ENCODE results near the gene FAF1.
"Not testable (repeated sequence)": the region's sequence is repeated elsewhere in the genome, so short reads cannot be mapped to it uniquely, and the experiment has no call there.

The FAF1 gene

DNA sequence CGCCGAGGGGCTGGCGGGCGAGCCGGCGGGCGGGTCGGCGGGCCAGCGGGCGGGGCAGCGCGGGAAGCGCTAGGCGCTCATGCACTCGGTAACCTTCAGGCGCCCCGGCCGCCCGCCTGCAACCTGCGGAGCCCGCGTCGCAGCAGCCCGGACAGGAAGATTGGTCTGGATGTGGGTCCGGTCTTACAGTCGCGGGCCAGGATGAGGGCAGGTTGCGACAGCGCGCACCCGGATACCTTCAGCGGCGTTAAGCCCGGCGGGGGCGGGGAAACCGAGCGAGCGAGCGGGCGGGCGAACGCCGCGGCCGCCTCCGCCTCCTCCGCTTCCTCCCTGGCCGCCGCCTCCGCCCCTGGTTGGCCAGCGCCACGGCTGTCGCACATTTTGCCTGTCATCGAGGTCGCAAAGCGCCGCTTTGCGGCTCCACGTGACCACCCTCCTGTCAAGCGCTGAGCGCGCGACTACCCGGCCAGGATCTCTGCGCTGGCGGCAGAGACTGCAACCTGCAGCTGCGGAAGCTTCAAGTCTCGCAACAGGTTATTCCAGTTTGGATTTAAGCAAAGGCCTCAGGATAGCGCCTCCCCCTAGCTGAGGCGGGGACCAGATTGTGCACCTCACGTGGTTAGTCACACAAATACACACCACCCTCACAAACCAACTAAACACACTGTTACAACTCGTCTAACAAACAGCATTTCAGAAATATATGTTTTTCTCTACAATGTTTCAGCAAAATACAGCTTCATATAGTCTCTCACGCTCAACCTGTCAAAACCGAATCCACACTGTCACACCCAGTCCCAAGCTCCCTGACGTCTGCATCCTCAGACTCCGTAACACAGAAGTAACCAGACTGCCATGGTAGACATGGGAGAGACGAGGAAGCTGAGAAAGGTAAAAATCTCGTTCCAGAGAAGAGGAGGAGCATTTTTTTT, at the start of gene FAF1:
Gene FAF1 (minus strand): TSS at position 355 of the 932 bp plus-strand sequence. CDS start 456 bp downstream, outside the sequence.
- peak; percentile 87 to 95 for DNase-seq (ENCODE audit: low read depth in 2 of 2, low spot score in 1 of 2)

DNA sequence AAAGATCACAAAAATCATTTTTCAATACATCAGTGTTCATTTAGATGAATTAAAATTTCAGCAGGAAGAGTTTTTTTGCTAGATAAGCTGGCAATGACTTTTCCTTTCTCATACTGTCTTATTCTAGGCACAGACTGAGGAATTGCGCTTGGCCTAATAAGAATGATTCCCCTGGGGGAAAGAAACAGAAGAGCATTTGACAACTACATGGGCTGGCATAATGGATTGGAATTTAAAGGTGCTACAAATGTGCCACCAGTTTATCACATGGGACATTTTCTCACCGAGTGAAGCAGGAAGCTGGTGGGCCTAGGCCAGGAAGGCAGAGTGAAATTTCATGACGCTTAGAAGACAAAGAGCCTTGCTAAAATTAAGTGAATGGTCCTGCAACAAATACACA, 49.3 kb upstream of the FAF1 start:
- DNase-seq (ENCODE audit: low read depth in 2 of 2, low spot score in 1 of 2), result no peak

DNA sequence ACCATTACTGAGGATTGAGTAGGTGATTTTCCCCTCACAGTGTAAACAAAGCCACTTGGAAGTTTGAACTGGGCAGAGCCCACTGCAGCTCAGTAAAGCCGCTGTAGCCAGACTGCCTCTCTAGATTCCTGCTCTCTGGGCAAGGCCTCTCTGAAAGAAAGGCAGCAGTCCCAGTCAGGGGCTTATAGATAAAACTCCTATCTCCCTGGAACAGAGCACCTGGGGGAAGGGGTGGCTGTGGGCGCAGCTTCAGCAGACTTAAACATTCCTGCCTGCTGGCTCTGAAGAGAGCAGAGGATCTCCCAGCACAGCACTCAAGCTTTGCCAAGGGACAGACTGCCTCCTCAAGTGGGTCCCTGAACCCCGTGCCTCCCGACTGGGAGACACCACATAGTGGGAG, 45.5 kb upstream of the FAF1 start:
- DNase-seq (ENCODE audit: low read depth in 2 of 2, low spot score in 1 of 2), result not testable (repeated sequence)

DNA sequence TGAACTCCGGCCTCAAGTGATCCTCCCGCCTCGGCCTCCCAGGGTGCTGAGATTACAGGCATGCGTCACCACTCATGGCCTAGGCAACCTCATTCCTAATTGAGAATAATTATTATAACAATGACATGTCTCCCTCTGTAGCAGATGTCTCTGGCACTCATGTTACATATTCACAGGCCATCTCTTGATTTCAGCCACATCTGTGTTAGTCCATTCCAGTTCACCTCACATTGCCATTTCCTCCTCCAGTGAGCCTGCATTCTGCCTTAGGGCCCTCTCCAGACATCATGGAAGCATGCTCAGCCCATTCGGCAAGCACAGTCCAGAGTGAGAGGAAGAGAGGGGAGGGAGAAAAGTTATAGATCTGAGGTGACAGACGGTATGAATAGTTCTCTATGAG, 42.4 kb upstream of the FAF1 start:
- no peak for DNase-seq (ENCODE audit: low read depth in 2 of 2, low spot score in 1 of 2)

- DNase-seq (ENCODE audit: low read depth in 2 of 2, low spot score in 1 of 2), result no peak
These were observed 40.6 kb upstream of the FAF1 start for GRCh38 chr1:51000651-51001050.

GRCh38 chr1:51000160-51000559, 40.1 kb upstream of the FAF1 start:
- no peak for DNase-seq (ENCODE audit: low read depth in 2 of 2, low spot score in 1 of 2)

GRCh38 chr1:50999375-50999774, 39.3 kb upstream of the FAF1 start:
- DNase-seq (ENCODE audit: low read depth in 2 of 2, low spot score in 1 of 2), result not testable (repeated sequence)

DNA sequence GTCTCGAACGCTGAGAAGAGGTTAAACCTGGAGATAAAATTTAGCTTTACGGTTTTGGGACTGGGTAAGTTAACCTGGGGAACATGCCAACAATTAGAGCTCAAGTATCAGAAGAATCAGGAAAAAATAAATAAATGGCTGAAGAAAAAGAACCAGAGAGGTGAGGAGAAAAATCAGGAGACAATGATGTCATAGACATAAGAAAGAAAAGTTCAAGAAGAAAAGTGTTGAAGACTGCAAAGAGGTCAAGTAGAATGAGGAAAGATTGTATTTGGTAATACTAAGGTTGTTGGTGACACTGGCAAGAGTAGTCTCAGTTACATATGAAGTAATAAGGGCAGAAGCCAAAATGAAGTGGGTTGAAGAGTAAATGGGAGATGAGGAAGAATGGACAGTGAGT, 36.0 kb upstream of the FAF1 start:
- no peak for DNase-seq (ENCODE audit: low read depth in 2 of 2, low spot score in 1 of 2)

DNA sequence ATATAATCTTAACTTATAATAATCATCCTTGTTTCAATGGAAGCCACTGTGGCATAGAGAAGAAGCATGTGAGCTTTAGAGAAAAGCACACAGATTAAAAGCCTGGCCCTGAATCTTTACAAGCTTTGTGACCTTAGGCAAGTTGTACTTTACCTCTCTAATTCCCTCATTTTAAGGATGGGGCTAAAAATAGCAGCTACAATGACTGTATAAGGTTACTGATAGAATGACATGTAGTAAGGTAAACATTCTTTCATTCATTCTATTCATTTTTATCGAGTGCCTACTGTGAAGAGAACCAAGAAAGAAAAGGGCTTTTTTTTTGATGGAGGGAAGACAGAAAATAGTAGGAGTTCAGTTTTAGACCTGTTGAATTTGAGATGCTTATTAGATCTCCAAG, 35.6 kb upstream of the FAF1 start:
- DNase-seq (ENCODE audit: low read depth in 2 of 2, low spot score in 1 of 2), result no peak

GRCh38 chr1:50994997-50995396, 34.9 kb upstream of the FAF1 start:
- DNase-seq (ENCODE audit: low read depth in 2 of 2, low spot score in 1 of 2), result no peak

- DNase-seq (ENCODE audit: low read depth in 2 of 2, low spot score in 1 of 2), result no peak
These were observed 33.6 kb upstream of the FAF1 start for GRCh38 chr1:50993645-50994044.

DNA sequence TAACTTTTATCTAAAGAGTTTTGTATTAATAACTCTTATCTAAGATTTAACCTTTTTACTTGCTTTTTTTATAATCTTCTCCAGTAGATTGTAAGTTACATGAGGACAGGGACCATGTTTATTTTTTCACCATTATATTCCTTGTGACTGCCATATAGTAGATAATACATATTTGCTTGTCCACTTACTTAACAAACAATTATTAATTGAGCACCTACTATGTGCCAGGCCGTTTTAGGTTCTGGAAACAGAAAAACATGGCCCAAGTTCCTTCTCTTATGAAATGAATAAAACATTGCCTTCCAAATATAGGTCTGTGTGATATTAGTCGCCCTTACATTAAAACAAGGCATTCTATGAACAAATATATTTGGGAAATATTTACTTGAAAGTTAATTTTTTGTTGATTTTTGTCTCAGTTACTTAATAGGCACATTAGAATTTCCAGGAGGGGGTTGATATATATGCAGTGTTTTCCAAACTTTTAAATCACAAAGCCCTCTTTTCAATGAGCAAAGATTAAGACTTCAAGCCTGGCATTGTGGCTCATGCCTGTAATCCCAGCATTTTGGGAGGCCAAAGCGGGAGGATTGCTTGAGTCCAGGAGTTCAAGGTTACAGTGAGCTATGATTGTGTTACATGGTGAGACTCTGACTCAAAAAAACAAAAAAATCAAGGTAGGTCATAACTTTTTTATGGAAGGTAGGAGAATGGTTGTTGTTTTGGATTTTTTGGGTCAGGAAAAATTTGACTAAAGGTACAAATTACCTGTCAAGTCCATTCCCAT, 32.7 kb upstream of the FAF1 start:
- DNase-seq (ENCODE audit: low read depth in 2 of 2, low spot score in 1 of 2), result no peak

- DNase-seq (ENCODE audit: low read depth in 2 of 2, low spot score in 1 of 2), result no peak
These were observed 29.6 kb upstream of the FAF1 start for GRCh38 chr1:50989694-50990093.

DNA sequence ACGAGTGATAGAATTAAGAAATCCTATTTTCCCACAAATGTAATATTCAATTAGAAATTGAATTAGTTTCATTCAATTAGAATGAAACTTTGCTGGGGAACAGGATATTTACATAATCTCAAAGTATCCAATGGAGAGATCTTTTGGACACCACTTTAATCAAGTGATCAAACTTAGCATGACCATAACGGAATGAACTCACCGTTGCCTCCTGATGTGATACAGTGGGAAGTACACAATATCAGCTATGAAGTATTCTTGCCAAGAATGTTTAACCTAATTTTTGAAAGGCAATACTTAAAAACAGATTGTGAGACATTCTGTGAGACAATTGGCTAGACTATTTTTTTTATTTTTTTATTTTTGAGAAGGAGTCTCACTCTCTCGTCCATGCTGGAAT, 26.6 kb upstream of the FAF1 start:
- no peak for DNase-seq (ENCODE audit: low read depth in 2 of 2, low spot score in 1 of 2)

GRCh38 chr1:50985094-50985493, 25.0 kb upstream of the FAF1 start:
- DNase-seq (ENCODE audit: low read depth in 2 of 2, low spot score in 1 of 2), result no peak

DNA sequence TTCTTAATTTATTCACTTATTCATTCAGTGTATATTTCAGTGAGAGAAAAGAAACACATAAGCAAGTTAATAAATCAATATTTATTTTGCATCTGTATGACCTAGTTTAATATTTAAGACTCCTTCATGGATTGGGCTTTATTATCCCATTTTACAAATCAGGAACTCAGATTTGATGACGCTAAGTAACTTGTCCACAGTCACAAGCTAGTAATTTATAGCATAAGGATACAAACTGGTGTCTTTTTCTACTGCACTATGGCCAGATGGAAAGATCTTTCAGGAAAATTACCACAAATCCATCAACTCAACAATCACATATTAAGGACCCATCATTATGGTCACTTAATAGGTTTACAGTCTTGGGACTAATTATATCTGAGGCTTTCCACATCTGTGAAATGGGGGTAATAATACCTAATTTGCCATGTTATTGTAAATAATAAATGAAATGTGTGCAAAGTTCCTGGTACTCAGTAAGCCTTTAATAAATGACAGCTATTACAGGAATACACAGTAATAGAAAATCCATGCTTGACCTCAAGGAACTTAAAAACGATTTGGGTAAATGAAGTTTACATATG, 23.2 kb upstream of the FAF1 start:
- no peak for DNase-seq (ENCODE audit: low read depth in 2 of 2, low spot score in 1 of 2)

- no peak for DNase-seq (ENCODE audit: low read depth in 2 of 2, low spot score in 1 of 2)
These were observed 22.5 kb upstream of the FAF1 start for GRCh38 chr1:50982611-50983010.

DNA sequence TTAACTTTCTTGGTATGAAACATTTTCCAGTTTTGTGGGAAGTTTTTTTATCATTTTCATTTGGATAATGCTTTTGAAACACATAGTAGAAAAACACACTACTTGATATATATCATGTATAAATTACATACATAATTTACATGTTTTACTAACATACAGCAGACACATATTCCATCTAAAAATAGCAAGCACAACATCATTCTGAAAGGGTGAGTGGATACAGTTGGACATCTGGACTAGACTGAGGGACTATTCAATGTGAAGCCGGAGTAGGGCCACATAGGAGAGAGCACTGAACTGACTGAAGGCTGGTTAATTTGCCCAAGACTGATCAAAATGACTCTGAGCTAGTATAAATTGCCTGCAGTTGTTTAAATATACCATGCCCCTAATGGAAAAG, 21.7 kb upstream of the FAF1 start:
- no peak for DNase-seq (ENCODE audit: low read depth in 2 of 2, low spot score in 1 of 2)

GRCh38 chr1:50980505-50980904, 20.4 kb upstream of the FAF1 start:
- no peak for DNase-seq (ENCODE audit: low read depth in 2 of 2, low spot score in 1 of 2)

DNA sequence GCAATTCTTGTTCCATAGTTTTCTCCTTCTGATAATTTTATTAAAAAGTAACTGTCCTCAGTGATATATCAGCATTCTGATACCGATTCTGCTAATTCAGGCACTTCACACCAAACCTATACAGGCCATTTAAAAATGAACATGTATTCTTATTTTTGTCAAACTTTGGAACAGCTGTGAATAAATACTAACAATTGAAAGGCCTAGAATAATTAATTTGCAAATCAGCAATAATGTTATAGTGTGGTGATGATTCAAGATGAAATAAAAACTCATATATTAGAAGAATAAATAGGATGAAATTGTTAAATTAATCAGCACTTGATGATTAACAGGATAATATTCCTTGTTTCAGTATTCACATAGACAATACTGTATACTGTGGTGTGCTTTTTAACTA, 19.9 kb upstream of the FAF1 start:
- DNase-seq (ENCODE audit: low read depth in 2 of 2, low spot score in 1 of 2), result no peak

DNA sequence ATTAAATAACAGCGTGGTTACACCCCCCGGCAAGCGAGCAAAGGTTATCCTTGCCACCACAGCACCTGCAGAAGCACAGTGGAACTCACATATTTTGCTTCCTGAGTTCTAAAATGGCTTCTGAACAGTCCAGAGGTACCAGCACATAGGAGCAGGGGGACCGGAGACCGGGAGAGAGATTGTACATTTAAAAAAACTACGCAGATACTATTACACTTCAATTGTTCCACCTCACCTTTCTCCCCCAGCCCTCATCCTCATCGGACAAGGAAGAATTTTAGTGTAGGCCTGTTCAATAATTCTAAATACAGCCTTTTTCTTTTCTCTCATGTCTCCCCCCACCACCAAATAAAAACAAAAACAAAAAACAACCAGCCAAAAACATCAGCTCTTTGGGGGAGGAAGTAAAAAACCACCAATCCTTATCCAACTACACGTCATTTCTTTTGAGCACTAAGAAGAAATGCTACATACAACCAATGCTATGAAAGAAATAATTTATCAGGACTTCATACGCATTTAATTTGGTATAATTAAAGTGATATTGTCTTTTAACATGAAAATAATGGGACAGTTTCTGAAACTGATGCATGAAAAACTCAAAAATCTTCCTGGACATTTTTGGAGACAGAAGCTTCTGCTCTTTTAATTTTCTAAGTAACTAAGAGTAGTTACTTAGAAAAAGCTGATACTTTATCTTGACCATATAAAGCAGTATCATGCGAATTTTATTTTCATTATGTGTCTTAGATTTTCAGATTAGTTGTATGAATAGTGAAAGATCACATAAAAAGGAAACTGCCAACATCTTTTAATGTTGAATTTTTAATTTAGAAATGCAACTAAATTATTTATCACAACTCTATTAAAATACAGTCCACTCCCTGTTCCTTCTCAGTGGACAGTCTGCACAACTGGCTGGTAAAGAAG, 19.1 kb upstream of the FAF1 start:
- no peak for DNase-seq (ENCODE audit: low read depth in 2 of 2, low spot score in 1 of 2)
